CD4-positive, CD25-positive, alpha-beta regulatory T cell (primary cell): ENCODE results near the gene TCF4. TPM values are rescaled to one million over a fixed set of nuclear protein-coding genes. Genes with fewer than 3 reads are reported as not detected.
A peak's percentile ranks its signal among the peaks of the same experiment; 100 is the strongest.

ENCODE experiments used
- ATAC-seq, 2 donors: fragments of 150-1000 bp; cut with Tn5 transposase; one replicate each; pipeline ENCODE4 v1.10.0; 2021; ENCODE audit warnings: low read depth in 2 of 2, moderate number of reproducible peaks in 2 of 2, moderate library complexity in 1 of 2
- DNase-seq, 3 donors: peaks; one replicate each; pipeline versions ENCODE4 v3.0.0 to v3.0.0-alpha.2; 2012 to 2022; ENCODE audit warnings: mixed read lengths in 1 of 3
- H3K27ac ChIP-seq: one replicate; pipeline ENCODE4 v1.7.0; 2013; ENCODE audit warnings: mild to moderate bottlenecking, low read length; ENCODE audit not compliant: insufficient read depth, poor library complexity, severe bottlenecking
- H3K27me3 ChIP-seq: one replicate; pipeline ENCODE4 v1.7.0; 2013; ENCODE audit warnings: low read length; ENCODE audit not compliant: control insufficient read depth, insufficient read depth
- H3K36me3 ChIP-seq: one replicate; pipeline ENCODE4 v1.7.0; 2013; ENCODE audit warnings: mild to moderate bottlenecking, low read length, moderate library complexity; ENCODE audit not compliant: control insufficient read depth, insufficient read depth
- H3K4me1 ChIP-seq: 2 replicates; pipeline ENCODE4 v1.7.0; 2013; ENCODE audit warnings: mild to moderate bottlenecking, low read length; ENCODE audit not compliant: insufficient read depth, control insufficient read depth, poor library complexity, severe bottlenecking
- H3K4me3 ChIP-seq: one replicate; pipeline ENCODE4 v1.7.0; 2013; ENCODE audit warnings: low read depth, mild to moderate bottlenecking, low read length, moderate library complexity
- H3K9me3 ChIP-seq, 2 experiments: 1 replicate in 1 of 2; 2 replicates in 1 of 2; pipeline ENCODE4 v1.7.0; 2013; ENCODE audit warnings: low read length in 2 of 2, mild to moderate bottlenecking in 1 of 2, moderate library complexity in 1 of 2; ENCODE audit not compliant: control insufficient read depth in 2 of 2
- H3K27ac Mint-ChIP-seq, 3 donors: one replicate each; pipeline ENCODE4 v1.8.0; 2020 to 2022; ENCODE audit warnings: mild to moderate bottlenecking in 3 of 3, mixed read lengths in 3 of 3, moderate library complexity in 2 of 3
- H3K27me3 Mint-ChIP-seq: one replicate; pipeline ENCODE4 v1.8.0; 2022; ENCODE audit warnings: mild to moderate bottlenecking, mixed read lengths
- H3K36me3 Mint-ChIP-seq: one replicate; pipeline ENCODE4 v1.8.0; 2020; ENCODE audit warnings: mixed read lengths
- H3K4me1 Mint-ChIP-seq, 4 donors: one replicate each; pipeline ENCODE4 v1.8.0; 2020 to 2022; ENCODE audit warnings: mixed read lengths in 4 of 4, mild to moderate bottlenecking in 1 of 4
- H3K4me3 Mint-ChIP-seq, 4 donors: one replicate each; pipeline ENCODE4 v1.8.0; 2020 to 2022; ENCODE audit warnings: mild to moderate bottlenecking in 4 of 4, mixed read lengths in 4 of 4, moderate library complexity in 3 of 4
- H3K9me3 Mint-ChIP-seq, 7 donors: one replicate each; pipeline ENCODE4 v1.8.0; 2020 to 2022; ENCODE audit warnings: mixed read lengths in 7 of 7, mild to moderate bottlenecking in 3 of 7, moderate library complexity in 2 of 7
- polyA plus RNA-seq, 4 donors: library from polyadenylated mRNA; unstranded; fragments of 300-500 nt; fragmentation: Illumina TruSeq; gene quantifications; one replicate each; pipeline ENCODE4 v1.2.3, GENCODE V29; 2021
- total RNA-seq: library from RNA; stranded (reverse); gene quantifications from one replicate; pipeline ENCODE4 v1.2.3, GENCODE V29; 2022

Gene TCF4
- total and polyA plus RNA-seq, 5 donors from 2014 or later: 0.06 to 2.4 (median 0.92) TPM

- Histone ChIP-seq H3K36me3 (no peaks in the 10 kb centered on the region), H3K27me3 (no peaks in the 10 kb centered on the region), H3K4me3 (no peak overlapping the region), H3K4me1 (no peaks in the 10 kb centered on the region), H3K9me3 (no peaks in the 10 kb centered on the region), H3K27ac (no peak overlapping the region)
- H3K36me3 Mint-ChIP-seq: no peaks in the 10 kb centered on the region
- ATAC-seq (no peak), DNase-seq (no peak)
- H3K4me1 Mint-ChIP-seq: no peaks in the 10 kb centered on the region
- no peak overlapping the region for H3K4me3 Mint-ChIP-seq
- no peaks in the 10 kb centered on the region for H3K27me3 Mint-ChIP-seq
- no peak overlapping the region for H3K27ac Mint-ChIP-seq
- peaks cover 0 to 6% (median 0%) of the 10 kb centered on the region in 7 donors for H3K9me3 Mint-ChIP-seq
Observed at GRCh38 chr18:55573386-55573785, 14.6 kb downstream of the TCF4 start.

GRCh38 chr18:55570966-55571365 lies 17.0 kb downstream of the TCF4 start:
- Histone ChIP-seq H3K4me3 (no peak overlapping the region), H3K27ac (no peak overlapping the region), H3K4me1 (no peaks in the 10 kb centered on the region), H3K9me3 (no peaks in the 10 kb centered on the region), H3K36me3 (no peaks in the 10 kb centered on the region), H3K27me3 (no peaks in the 10 kb centered on the region)
- peaks cover 0 to 6% (median 2%) of the 10 kb centered on the region in 7 donors for H3K9me3 Mint-ChIP-seq
- no peaks in the 10 kb centered on the region for H3K4me1 Mint-ChIP-seq
- H3K36me3 Mint-ChIP-seq: no peaks in the 10 kb centered on the region
- no peak for ATAC-seq
- no peaks in the 10 kb centered on the region for H3K27me3 Mint-ChIP-seq
- no peak overlapping the region for H3K4me3 Mint-ChIP-seq
- no peak for DNase-seq
- H3K27ac Mint-ChIP-seq: no peak overlapping the region

GRCh38 chr18:55566456-55566935 lies 21.5 kb downstream of the TCF4 start:
- Histone ChIP-seq H3K4me3 (no peak overlapping the region), H3K27me3 (no peaks in the 10 kb centered on the region), H3K4me1 (no peaks in the 10 kb centered on the region), H3K9me3 (no peaks in the 10 kb centered on the region), H3K27ac (no peak overlapping the region), H3K36me3 (no peaks in the 10 kb centered on the region)
- DNase-seq: no peak
- peak overlapping the region in 1 of 4 donors; percentile 44 for H3K4me3 Mint-ChIP-seq
- no peaks in the 10 kb centered on the region for H3K4me1 Mint-ChIP-seq
- peaks cover 0 to 2% (median 2%) of the 10 kb centered on the region in 7 donors for H3K9me3 Mint-ChIP-seq
- no peak overlapping the region for H3K27ac Mint-ChIP-seq
- H3K27me3 Mint-ChIP-seq: no peaks in the 10 kb centered on the region
- H3K36me3 Mint-ChIP-seq: no peaks in the 10 kb centered on the region
- ATAC-seq: no peak

GRCh38 chr18:55559739-55560138 lies 28.3 kb downstream of the TCF4 start:
- H3K4me1 ChIP-seq: no peaks in the 10 kb centered on the region
- DNase-seq: no peak
- no peak overlapping the region for H3K27ac ChIP-seq
- no peak overlapping the region for H3K4me3 Mint-ChIP-seq
- no peaks in the 10 kb centered on the region for H3K36me3 Mint-ChIP-seq
- no peak overlapping the region for H3K4me3 ChIP-seq
- H3K9me3 Mint-ChIP-seq: peaks cover 0 to 5% (median 3%) of the 10 kb centered on the region in 7 donors
- H3K4me1 Mint-ChIP-seq: no peaks in the 10 kb centered on the region
- no peaks in the 10 kb centered on the region for H3K36me3 ChIP-seq
- no peaks in the 10 kb centered on the region for H3K27me3 Mint-ChIP-seq
- no peak for ATAC-seq
- no peak overlapping the region for H3K27ac Mint-ChIP-seq
- H3K9me3 ChIP-seq: no peaks in the 10 kb centered on the region
- no peaks in the 10 kb centered on the region for H3K27me3 ChIP-seq

- H3K27ac ChIP-seq: no peak overlapping the region
- Mint-ChIP-seq H3K27ac (no peak overlapping the region), H3K4me3 (no peak overlapping the region), H3K27me3 (no peaks in the 10 kb centered on the region), H3K4me1 (no peaks in the 10 kb centered on the region), H3K9me3 (peaks cover 0 to 5% (median 3%) of the 10 kb centered on the region in 7 donors), H3K36me3 (no peaks in the 10 kb centered on the region)
- no peak overlapping the region for H3K4me3 ChIP-seq
- no peak for ATAC-seq
- H3K4me1 ChIP-seq: no peaks in the 10 kb centered on the region
- H3K36me3 ChIP-seq: no peaks in the 10 kb centered on the region
- H3K27me3 ChIP-seq: no peaks in the 10 kb centered on the region
- H3K9me3 ChIP-seq: no peaks in the 10 kb centered on the region
- no peak for DNase-seq
Observed at GRCh38 chr18:55557211-55557610, 30.8 kb downstream of the TCF4 start.

- H3K4me3 Mint-ChIP-seq: no peak overlapping the region
- ATAC-seq: no peak
- no peaks in the 10 kb centered on the region for H3K36me3 Mint-ChIP-seq
Observed at GRCh38 chr18:55555395-55556027, 32.5 kb downstream of the TCF4 start.

GRCh38 chr18:55552526-55553189 lies 35.3 kb downstream of the TCF4 start:
- Mint-ChIP-seq H3K9me3 (peaks cover 0 to 8% (median 0%) of the 10 kb centered on the region in 7 donors), H3K27ac (no peak overlapping the region), H3K27me3 (no peaks in the 10 kb centered on the region), H3K36me3 (no peaks in the 10 kb centered on the region), H3K4me1 (no peaks in the 10 kb centered on the region), H3K4me3 (no peak overlapping the region)
- DNase-seq: no peak
- H3K27ac ChIP-seq: no peak overlapping the region
- H3K9me3 ChIP-seq: no peaks in the 10 kb centered on the region
- H3K4me3 ChIP-seq: no peak overlapping the region
- no peaks in the 10 kb centered on the region for H3K27me3 ChIP-seq
- H3K4me1 ChIP-seq: no peaks in the 10 kb centered on the region
- no peak for ATAC-seq
- H3K36me3 ChIP-seq: no peaks in the 10 kb centered on the region

More at GRCh38 chr18:55555395-55556027, 32.5 kb downstream of the TCF4 start:
- H3K4me3 ChIP-seq: no peak overlapping the region
- Mint-ChIP-seq H3K27ac (no peak overlapping the region), H3K9me3 (peaks cover 0 to 5% (median 3%) of the 10 kb centered on the region in 7 donors), H3K27me3 (no peaks in the 10 kb centered on the region), H3K4me1 (no peaks in the 10 kb centered on the region)
- no peaks in the 10 kb centered on the region for H3K27me3 ChIP-seq
- no peaks in the 10 kb centered on the region for H3K9me3 ChIP-seq
- H3K27ac ChIP-seq: no peak overlapping the region
- no peak for DNase-seq
- no peaks in the 10 kb centered on the region for H3K4me1 ChIP-seq
- H3K36me3 ChIP-seq: no peaks in the 10 kb centered on the region

GRCh38 chr18:55551227-55551626 lies 36.8 kb downstream of the TCF4 start:
- H3K9me3 ChIP-seq: no peaks in the 10 kb centered on the region
- Mint-ChIP-seq H3K27ac (no peak overlapping the region), H3K9me3 (peaks cover 0 to 8% (median 0%) of the 10 kb centered on the region in 7 donors), H3K36me3 (no peaks in the 10 kb centered on the region), H3K27me3 (no peaks in the 10 kb centered on the region), H3K4me1 (no peaks in the 10 kb centered on the region), H3K4me3 (no peak overlapping the region)
- H3K36me3 ChIP-seq: no peaks in the 10 kb centered on the region
- H3K27ac ChIP-seq: no peak overlapping the region
- H3K4me3 ChIP-seq: no peak overlapping the region
- no peak for ATAC-seq
- DNase-seq: no peak
- no peaks in the 10 kb centered on the region for H3K4me1 ChIP-seq
- no peaks in the 10 kb centered on the region for H3K27me3 ChIP-seq
